OCI-LY1 (cell line): ENCODE measurements around the gene GCN1.
A peak's percentile ranks its signal among the peaks of the same experiment; 100 is the strongest.

ENCODE experiments used
- H2AFZ ChIP-seq: fragments of 200-600 bp; sonication (generic), shearing (Covaris generic); 2 replicates; pipeline ENCODE4 v1.6.0; 2014; ENCODE audit warnings: antibody characterized with exemption, mild to moderate bottlenecking, low read length
- H3F3A ChIP-seq: fragments of 200-600 bp; sonication (generic), shearing (Covaris generic); 2 replicates; pipeline ENCODE4 v1.6.0; 2014; ENCODE audit warnings: mild to moderate bottlenecking, antibody characterized with exemption, low read length, moderate library complexity; ENCODE audit not compliant: insufficient read depth
- H3K27ac ChIP-seq: fragments of 200-600 bp; sonication (generic); 2 replicates; pipeline ENCODE4 v1.5.1; 2014; ENCODE audit warnings: low read length, mixed run types, mild to moderate bottlenecking, low read depth; ENCODE audit not compliant: poor library complexity, severe bottlenecking
- H3K27me3 ChIP-seq: fragments of 200-600 bp; sonication (generic); 2 replicates; pipeline ENCODE4 v1.6.0; 2014; ENCODE audit warnings: antibody characterized with exemption, mild to moderate bottlenecking, low read length, moderate library complexity; ENCODE audit not compliant: insufficient read depth
- H3K36me3 ChIP-seq: fragments of 200-600 bp; sonication (generic); 2 replicates; pipeline ENCODE4 v1.6.1; 2014; ENCODE audit warnings: mild to moderate bottlenecking, antibody characterized with exemption, low read length, moderate library complexity, mixed read lengths; ENCODE audit not compliant: insufficient read depth
- H3K4me1 ChIP-seq: fragments of 200-600 bp; sonication (generic); 2 replicates; pipeline ENCODE4 v1.5.1; 2014; ENCODE audit warnings: mild to moderate bottlenecking, low read length, moderate library complexity; ENCODE audit not compliant: insufficient read depth, severe bottlenecking
- H3K4me2 ChIP-seq: fragments of 200-600 bp; sonication (generic), shearing (Covaris generic); 2 replicates; pipeline ENCODE4 v1.6.1; 2014; ENCODE audit warnings: low read length
- H3K4me3 ChIP-seq: fragments of 200-600 bp; sonication (generic); 2 replicates; pipeline ENCODE4 v1.5.1; 2014; ENCODE audit warnings: low read length, low read depth, mild to moderate bottlenecking, mixed read lengths; ENCODE audit not compliant: poor library complexity, severe bottlenecking
- H3K79me2 ChIP-seq: fragments of 200-600 bp; shearing (Covaris generic); 2 replicates; pipeline ENCODE4 v1.6.1; 2016; ENCODE audit warnings: mixed run types, low read length, mixed read lengths; ENCODE audit not compliant: insufficient read depth
- H3K9ac ChIP-seq: fragments of 200-600 bp; sonication (generic), shearing (Covaris generic); 2 replicates; pipeline ENCODE4 v1.6.1; 2014; ENCODE audit warnings: mild to moderate bottlenecking, low read length, mixed read lengths
- H3K9me2 ChIP-seq: fragments of 200-600 bp; sonication (generic), shearing (Covaris generic); 2 replicates; pipeline ENCODE4 v1.6.1; 2014; ENCODE audit warnings: low read depth, mild to moderate bottlenecking, low read length, mixed read lengths
- H3K9me3 ChIP-seq: fragments of 200-600 bp; shearing (Covaris generic); 2 replicates; pipeline ENCODE4 v1.6.1; 2014; ENCODE audit warnings: low read length, mixed read lengths
- H4K20me1 ChIP-seq: fragments of 200-600 bp; sonication (generic), shearing (Covaris generic); 2 replicates; pipeline ENCODE4 v1.6.0; 2016; ENCODE audit warnings: mild to moderate bottlenecking, low read length; ENCODE audit not compliant: insufficient read depth
- CTCF ChIP-seq: fragments of 200-600 bp; sonication (generic), shearing (Covaris generic); IDR thresholded peaks from 2 replicates; pipeline ENCODE4 v1.5.1; 2017; ENCODE audit warnings: mild to moderate bottlenecking, antibody characterized with exemption, low read length, moderate library complexity, mixed read lengths
- EZH2 ChIP-seq: fragments of 200-600 bp; sonication (generic), shearing (Covaris generic); IDR thresholded peaks from 2 replicates; pipeline ENCODE4 v1.8.0; 2017; ENCODE audit warnings: borderline replicate concordance, mixed run types, mild to moderate bottlenecking, antibody characterized with exemption, low read length, moderate library complexity, mixed read lengths

Gene GCN1

GRCh38 chr12:120125792-120126634, 68.5 kb downstream of the GCN1 start:
- H3K9me2 ChIP-seq: no peaks in the 10 kb centered on the region
- H3K27ac ChIP-seq: peak overlapping the region; percentile 26
- H4K20me1 ChIP-seq: no peaks in the 10 kb centered on the region
- no peaks in the 10 kb centered on the region for H3K27me3 ChIP-seq
- H3K9ac ChIP-seq: no peak overlapping the region
- peaks cover 31% of the 10 kb centered on the region for H3K4me1 ChIP-seq
- H3K4me2 ChIP-seq: no peak overlapping the region
- H3K79me2 ChIP-seq: no peaks in the 10 kb centered on the region
- no peaks in the 10 kb centered on the region for H3K9me3 ChIP-seq
- peaks cover 58% of the 10 kb centered on the region for H3K36me3 ChIP-seq
- H3K4me3 ChIP-seq: no peak overlapping the region
- no peak overlapping the region for H2AFZ ChIP-seq
- TF ChIP-seq CTCF: no peak
- no peak for TF ChIP-seq EZH2
- H3F3A ChIP-seq: 0 out of 2 replicates have a peak, but pooled peaks cover 7% of the 10 kb centered on the region

- H3K9me2 ChIP-seq: no peaks in the 10 kb centered on the region
- no peak for TF ChIP-seq EZH2
- no peak for TF ChIP-seq CTCF
- H3K9ac ChIP-seq: no peak overlapping the region
- no peaks in the 10 kb centered on the region for H3K27me3 ChIP-seq
- H4K20me1 ChIP-seq: no peaks in the 10 kb centered on the region
- H3K79me2 ChIP-seq: no peaks in the 10 kb centered on the region
- 0 out of 2 replicates have a peak, but pooled peaks cover 7% of the 10 kb centered on the region for H3F3A ChIP-seq
- no peak overlapping the region for H3K4me2 ChIP-seq
- peak overlapping the region; percentile 26 for H3K27ac ChIP-seq
- H3K36me3 ChIP-seq: peaks cover 48% of the 10 kb centered on the region
- H3K9me3 ChIP-seq: no peaks in the 10 kb centered on the region
- H3K4me3 ChIP-seq: no peak overlapping the region
- peaks cover 38% of the 10 kb centered on the region for H3K4me1 ChIP-seq
- H2AFZ ChIP-seq: no peak overlapping the region
Observed at GRCh38 chr12:120125029-120125428, 69.5 kb downstream of the GCN1 start.

- H3K9ac ChIP-seq: peak overlapping the region; percentile 3; the same call in 1 of the 2 replicates
- peaks cover 12% of the 10 kb centered on the region for H3K79me2 ChIP-seq
- peaks cover 17% of the 10 kb centered on the region for H3K36me3 ChIP-seq
- no peak overlapping the region for H3K4me3 ChIP-seq
- H2AFZ ChIP-seq: no peak overlapping the region
- H3K4me2 ChIP-seq: peak overlapping the region; percentile 41
- no peaks in the 10 kb centered on the region for H3K9me2 ChIP-seq
- H3K27me3 ChIP-seq: no peaks in the 10 kb centered on the region
- TF ChIP-seq CTCF (no peak), EZH2 (no peak)
- peak overlapping the region; percentile 87 for H3K27ac ChIP-seq
- H3F3A ChIP-seq: 0 out of 2 replicates have a peak, but pooled peaks cover 13% of the 10 kb centered on the region
- no peaks in the 10 kb centered on the region for H3K9me3 ChIP-seq
- peaks cover 59% of the 10 kb centered on the region for H3K4me1 ChIP-seq
- no peaks in the 10 kb centered on the region for H4K20me1 ChIP-seq
Observed at GRCh38 chr12:120121766-120122293, 72.7 kb downstream of the GCN1 start.
